Measurements from ENCODE around the gene GMNN. TPM values are rescaled to one million over a fixed set of nuclear protein-coding genes. Genes with fewer than 3 reads are reported as not detected.

The GMNN gene
- total and polyA plus RNA-seq, 4 donors: 11.4 to 18.3 (median 13.8) TPM

GRCh38 chr6:24788031-24788665, 13.4 kb downstream of the GMNN start:
- TF ChIP-seq CTCF (IDR thresholded peaks at IDR 0.05; ENCODE audit: control extremely low read depth, extremely low read depth): no peak
- ATAC-seq (ENCODE audit: insufficient read depth, low FRiP score): no peak

GRCh38 chr6:24795106-24795505, 20.4 kb downstream of the GMNN start:
- H3K27ac ChIP-seq (ENCODE audit: low read depth in 1 of 2, low read length in 1 of 2): no peak overlapping the region
- H3K4me1 ChIP-seq (ENCODE audit: control insufficient read depth in 5 of 5, insufficient read depth in 5 of 5, low read length in 5 of 5): no peaks in the 10 kb centered on the region
- DNase-seq (no peak), ATAC-seq (ENCODE audit: insufficient read depth, low FRiP score) (no peak)
- H3K36me3 ChIP-seq (ENCODE audit: control insufficient read depth in 4 of 4, insufficient read depth in 4 of 4, low read length in 4 of 4): no peaks in the 10 kb centered on the region
- 92% methylated on average over 2 of the region's 2 CpGs for WGBS, 2 donors
- no peaks in the 10 kb centered on the region for H3K27me3 ChIP-seq (ENCODE audit: control insufficient read depth in 3 of 3, insufficient read depth in 3 of 3, low read length in 2 of 3)
- no peak overlapping the region for H3K9ac ChIP-seq (ENCODE audit: insufficient read depth in 1 of 2, low read length in 2 of 2)
- TF ChIP-seq CTCF (IDR thresholded peaks at IDR 0.05; ENCODE audit: control extremely low read depth, extremely low read depth): no peak
- no peak overlapping the region for H3K4me3 ChIP-seq
- H3K9me3 ChIP-seq (ENCODE audit: control insufficient read depth in 4 of 4, insufficient read depth in 3 of 4, low read length in 3 of 4): no peaks in the 10 kb centered on the region

More at GRCh38 chr6:24788031-24788665, 13.4 kb downstream of the GMNN start:
- Histone ChIP-seq H3K9ac (ENCODE audit: insufficient read depth in 1 of 2, low read length in 2 of 2) (no peak overlapping the region), H3K4me1 (ENCODE audit: control insufficient read depth in 5 of 5, insufficient read depth in 5 of 5, low read length in 5 of 5) (no peaks in the 10 kb centered on the region), H3K27ac (ENCODE audit: low read depth in 1 of 2, low read length in 1 of 2) (no peak overlapping the region), H3K36me3 (ENCODE audit: control insufficient read depth in 4 of 4, insufficient read depth in 4 of 4, low read length in 4 of 4) (peaks cover 4 to 17% (median 12%) of the 10 kb centered on the region in 4 donors), H3K4me3 (no peak overlapping the region), H3K27me3 (ENCODE audit: control insufficient read depth in 3 of 3, insufficient read depth in 3 of 3, low read length in 2 of 3) (no peaks in the 10 kb centered on the region), H3K9me3 (ENCODE audit: control insufficient read depth in 4 of 4, insufficient read depth in 3 of 4, low read length in 3 of 4) (no peaks in the 10 kb centered on the region)
- no peak for DNase-seq
- 93 to 96% methylated on average over 4 of the region's 4 CpGs for WGBS, 2 donors

- no peak for DNase-seq
- H3K27me3 ChIP-seq (ENCODE audit: control insufficient read depth in 3 of 3, insufficient read depth in 3 of 3, low read length in 2 of 3): no peaks in the 10 kb centered on the region
- 96 to 98% methylated on average over 6 of the region's 6 CpGs for WGBS, 2 donors
- H3K4me3 ChIP-seq: no peak overlapping the region
- no peaks in the 10 kb centered on the region for H3K36me3 ChIP-seq (ENCODE audit: control insufficient read depth in 4 of 4, insufficient read depth in 4 of 4, low read length in 4 of 4)
- H3K27ac ChIP-seq (ENCODE audit: low read depth in 1 of 2, low read length in 1 of 2): no peak overlapping the region
- no peak for ATAC-seq (ENCODE audit: insufficient read depth, low FRiP score)
- no peak overlapping the region for H3K9ac ChIP-seq (ENCODE audit: insufficient read depth in 1 of 2, low read length in 2 of 2)
- TF ChIP-seq CTCF (IDR thresholded peaks at IDR 0.05; ENCODE audit: control extremely low read depth, extremely low read depth): no peak
- no peaks in the 10 kb centered on the region for H3K9me3 ChIP-seq (ENCODE audit: control insufficient read depth in 4 of 4, insufficient read depth in 3 of 4, low read length in 3 of 4)
- H3K4me1 ChIP-seq (ENCODE audit: control insufficient read depth in 5 of 5, insufficient read depth in 5 of 5, low read length in 5 of 5): no peaks in the 10 kb centered on the region
These were observed 22.0 kb downstream of the GMNN start for GRCh38 chr6:24796616-24797290.
